Activated CD4-positive, alpha-beta T cell treated with anti-CD3 and anti-CD28 coated beads, Interleukin-2, amount 50 U/mL, for 1 hour (primary cell): ENCODE measurements around the gene SLC39A3.

Experiments used
- DNase-seq: peaks from one replicate; pipeline ENCODE4 v3.0.0-alpha.2; 2020

Gene SLC39A3

GRCh38 chr19:2701361-2702169, 38.3 kb downstream of the SLC39A3 start:
- DNase-seq, result no peak

DNA sequence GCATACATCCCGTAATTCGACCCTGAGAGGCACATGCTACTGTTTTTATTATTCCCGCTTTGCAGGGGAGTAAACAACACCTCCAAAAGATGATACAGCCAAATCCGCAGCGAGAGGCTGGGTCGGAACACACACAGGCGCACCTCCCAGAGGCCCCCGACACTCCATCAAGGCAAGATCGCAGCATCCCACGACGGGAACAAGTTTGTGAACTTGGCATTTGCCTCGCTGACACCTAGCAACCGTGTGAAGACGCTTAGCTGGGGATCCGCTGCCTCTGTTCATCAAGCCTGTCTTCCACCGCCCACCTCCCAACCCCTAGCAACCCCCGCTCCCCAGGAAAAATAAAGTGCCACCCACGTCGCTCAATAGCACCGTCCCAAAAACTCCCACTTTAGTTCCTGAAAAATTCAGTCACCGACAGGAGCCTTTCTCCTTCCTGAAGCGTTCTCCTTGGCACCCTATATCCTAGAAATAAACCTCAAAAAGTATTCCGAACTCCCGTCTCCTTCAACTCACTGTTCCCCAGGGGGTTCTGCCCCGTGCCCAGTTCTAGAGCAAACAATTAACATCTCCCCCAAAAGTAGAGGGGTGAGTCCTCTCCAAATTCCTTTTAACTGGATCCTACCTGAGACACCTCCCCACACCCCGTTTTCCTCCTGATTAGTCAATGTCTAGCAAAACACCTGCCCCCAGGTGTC, 39.0 kb downstream of the SLC39A3 start:
- DNase-seq, result no peak

GRCh38 chr19:2699413-2700140, 40.2 kb downstream of the SLC39A3 start:
- no peak for DNase-seq

DNA sequence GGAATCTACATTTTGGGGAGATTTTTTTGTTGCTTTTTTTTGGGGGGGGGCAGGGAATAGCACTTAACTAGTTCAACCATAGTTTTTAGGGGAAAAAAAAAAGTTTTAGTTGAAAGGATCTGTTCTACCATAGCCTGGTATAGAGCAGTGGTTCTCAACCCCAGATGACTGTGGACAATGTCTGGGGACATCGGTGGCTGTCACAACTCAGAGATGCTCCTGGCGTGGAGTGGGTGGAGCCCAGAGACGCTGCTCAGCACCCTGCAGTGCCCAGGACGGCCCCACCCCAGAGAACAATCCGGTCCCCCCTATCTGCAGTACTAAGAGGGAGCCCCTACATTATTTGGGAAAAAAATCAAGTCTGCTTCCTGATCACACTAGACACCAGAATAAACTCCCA, 45.6 kb downstream of the SLC39A3 start:
- DNase-seq, result no peak

DNA sequence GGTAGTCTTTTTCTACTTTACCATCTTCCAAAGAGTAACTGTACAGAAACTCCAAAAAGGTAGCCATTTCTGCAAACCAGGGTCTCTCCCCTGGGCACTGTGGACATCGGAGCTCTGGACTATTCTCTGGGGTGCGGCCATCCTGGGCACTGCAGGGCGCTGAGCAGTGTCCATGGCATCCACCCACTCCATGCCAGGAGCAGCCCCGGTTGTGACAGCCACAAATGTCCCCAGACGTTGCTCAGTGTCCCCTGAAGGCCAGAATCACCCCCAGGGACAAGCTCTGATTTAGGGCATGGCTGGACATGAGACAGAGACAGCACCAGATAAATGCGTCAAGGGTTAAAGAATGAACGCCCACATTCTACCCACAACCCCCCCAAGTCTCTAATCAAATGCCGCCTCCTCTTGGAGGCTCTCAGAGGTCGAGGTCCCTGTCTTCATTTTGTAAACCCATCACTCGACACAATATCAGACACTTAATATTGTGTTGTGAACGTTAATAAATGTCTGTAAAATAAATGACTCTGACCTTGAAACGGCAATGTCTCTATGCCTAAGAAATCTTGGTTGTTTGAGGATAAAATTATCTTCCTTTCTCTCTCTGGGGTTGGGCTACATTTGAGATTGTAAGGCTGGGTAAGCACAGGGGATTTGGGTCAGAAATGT, 46.2 kb downstream of the SLC39A3 start:
- no peak for DNase-seq

DNA sequence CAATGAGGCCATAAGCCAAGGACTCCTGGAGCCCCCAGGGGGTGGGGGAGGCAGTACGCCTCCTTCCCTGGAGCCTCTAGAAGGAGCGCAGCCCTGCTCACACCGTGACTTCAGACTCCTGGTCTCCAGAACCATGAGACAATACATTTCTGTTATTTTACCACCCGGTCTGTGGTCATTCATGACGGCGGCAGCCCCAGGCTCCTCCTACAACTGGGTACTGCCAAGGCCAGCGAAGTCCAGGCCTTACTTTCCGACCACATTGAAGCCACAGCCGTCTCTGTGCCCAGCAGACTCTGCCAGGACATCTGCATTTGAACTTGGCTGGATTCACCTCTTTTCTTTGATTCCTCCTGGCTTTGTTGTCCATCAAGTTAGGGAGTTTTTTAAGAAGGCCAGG, 47.9 kb downstream of the SLC39A3 start:
- no peak for DNase-seq

DNA sequence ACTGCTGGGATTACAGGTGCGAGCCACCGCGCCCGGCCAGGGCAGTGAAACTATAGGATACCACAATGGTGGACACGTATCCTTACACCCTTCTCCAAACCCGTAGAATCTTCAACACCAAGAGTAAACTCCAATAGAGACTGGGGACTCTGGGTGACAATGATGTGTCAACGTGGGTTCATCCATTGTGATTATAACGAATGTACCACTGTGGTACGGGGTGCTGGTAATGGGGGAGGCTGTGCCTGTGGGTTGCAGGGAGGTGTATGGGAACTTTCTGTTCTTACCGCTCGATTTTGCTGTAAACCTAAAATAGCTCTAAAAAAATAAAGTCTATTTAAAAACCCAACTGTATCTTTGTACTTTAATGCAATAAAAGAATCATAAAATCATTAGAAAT, 49.0 kb downstream of the SLC39A3 start:
- DNase-seq, result no peak

- no peak for DNase-seq
Measured at GRCh38 chr19:2686360-2686759, 53.5 kb downstream of the SLC39A3 start.

DNA sequence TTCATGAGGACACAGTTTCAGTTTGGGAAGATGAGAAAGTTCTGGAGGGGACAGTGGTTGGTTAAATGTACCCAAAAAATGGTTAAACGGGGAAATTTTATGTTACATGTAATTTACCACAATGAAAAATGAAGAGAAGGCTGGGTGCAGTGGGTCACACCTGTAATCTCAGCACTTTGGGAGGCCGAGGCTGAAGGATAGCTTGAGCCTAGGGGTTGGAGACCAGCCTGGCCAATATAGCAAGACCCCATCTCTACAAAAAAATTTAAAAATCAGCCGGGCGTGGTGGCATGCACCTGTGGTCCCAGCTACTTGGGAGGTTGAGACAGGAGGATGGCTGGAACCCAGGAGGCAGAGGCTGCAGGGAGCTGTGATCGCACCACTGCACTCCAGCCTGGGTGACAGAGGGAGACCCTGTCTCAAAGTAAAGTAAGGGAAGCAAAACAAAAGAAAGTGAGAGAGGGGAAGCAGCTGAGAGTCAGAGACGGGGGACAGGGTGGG, 54.6 kb downstream of the SLC39A3 start:
- DNase-seq, result no peak

DNA sequence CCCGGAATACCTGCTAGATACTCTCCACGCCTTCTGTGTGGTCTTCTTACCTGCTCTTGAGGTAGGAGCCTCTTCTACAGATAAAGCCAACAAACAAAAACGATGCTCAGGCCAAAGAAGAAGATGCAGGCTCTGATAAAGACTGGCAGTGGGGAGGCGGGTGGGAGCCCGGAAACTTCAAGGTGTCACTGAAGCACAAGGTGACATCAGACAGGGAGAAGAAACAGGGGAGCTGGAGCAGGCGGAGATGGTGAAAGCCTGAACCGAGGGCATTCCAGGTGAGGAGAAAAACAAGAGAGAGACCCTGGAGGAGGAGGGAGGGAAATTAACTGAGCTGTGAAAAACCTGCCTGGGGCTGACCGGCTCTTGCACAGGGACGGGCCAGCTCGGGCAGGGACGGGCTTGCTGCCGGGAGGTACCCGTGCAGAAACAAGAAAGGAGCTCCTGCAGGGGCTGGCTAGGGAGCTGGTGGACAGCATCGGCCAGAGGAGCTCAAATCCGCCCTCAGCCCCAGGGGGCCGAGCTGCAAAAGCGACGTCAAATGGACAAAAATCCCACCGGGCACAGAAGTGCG, 56.3 kb downstream of the SLC39A3 start:
- no peak for DNase-seq
